Astrocyte of the cerebellum (primary cell): ENCODE results near the gene CHAT.

ENCODE experiments used
- DNase-seq: peaks from one replicate; pipeline ENCODE4 v3.0.0-alpha.2; 2011; ENCODE audit warnings: low read depth
- H3K4me3 ChIP-seq: 2 replicates; pipeline ENCODE4 v1.5.1; 2011; ENCODE audit warnings: mild to moderate bottlenecking, low read depth, low read length, moderate library complexity
- CTCF ChIP-seq: IDR thresholded peaks from 2 replicates; pipeline ENCODE4 v1.5.1; 2012; ENCODE audit warnings: low read length, low read depth, moderate library complexity, mild to moderate bottlenecking; ENCODE audit errors: missing control alignments
- in situ Hi-C: cut with HindIII; loops from 2 replicates; pipeline ENCODE4 v1.10.0; 2017; ENCODE audit warnings: low sequenced_read_pairs

The CHAT gene

GRCh38 chr10:49632406-49633317 is 18.8 kb downstream of the CHAT start:
- no peak overlapping the region for H3K4me3 ChIP-seq
- no peak for DNase-seq
- TF ChIP-seq CTCF = no peak
- in situ Hi-C loops = no loop called here

GRCh38 chr10:49633327-49634068 is 19.7 kb downstream of the CHAT start:
- TF ChIP-seq CTCF = no peak
- no peak for DNase-seq
- in situ Hi-C loops = no loop called here
- H3K4me3 ChIP-seq = no peak overlapping the region

GRCh38 chr10:49634069-49634660 is 20.3 kb downstream of the CHAT start:
- TF ChIP-seq CTCF = no peak
- in situ Hi-C loops = no loop called here
- H3K4me3 ChIP-seq = no peak overlapping the region
- DNase-seq = no peak

- no peak overlapping the region for H3K4me3 ChIP-seq
- no peak for DNase-seq
- in situ Hi-C loops = no loop called here
- no peak for TF ChIP-seq CTCF
Observed at GRCh38 chr10:49642311-49642710, 28.5 kb downstream of the CHAT start.

- DNase-seq = no peak
- no peak for TF ChIP-seq CTCF
- no peak overlapping the region for H3K4me3 ChIP-seq
- in situ Hi-C loops = no loop called here
Observed at GRCh38 chr10:49643241-49644034, 29.6 kb downstream of the CHAT start.
